H1 (cell line): ENCODE results near the gene INHBA. TPM values are rescaled to one million over a fixed set of nuclear protein-coding genes. Genes with fewer than 3 reads are reported as not detected.

Experiments
- CTCF ChIA-PET: fragments of 300-600 bp; sonication (Branson Sonifier 250); formaldehyde crosslinking; loops from one replicate; lab custom pipeline; 2021; ENCODE audit not compliant: partially characterized antibody; lab: Charles Lee
- POLR2A ChIA-PET: fragments of 300-600 bp; sonication (Branson Sonifier 250); formaldehyde crosslinking; loops from one replicate; lab custom pipeline; 2021; ENCODE audit warnings: inconsistent platforms; ENCODE audit not compliant: partially characterized antibody; lab: Charles Lee
- DNase-seq, 2 experiments: peaks; one replicate each; pipeline versions ENCODE4 v3.0.0 to v3.0.0-alpha.2; 2010 to 2022; ENCODE audit warnings: low spot score in 2 of 2, low read depth in 1 of 2, mixed read lengths in 1 of 2
- FAIRE-seq: peaks from 2 replicates; lab custom pipeline; 2011; peaks lifted over from hg19 to GRCh38; lab: Jason Lieb, UNC
- H2AFZ ChIP-seq: 2 replicates; pipeline ENCODE4 v1.8.1; 2012; ENCODE audit warnings: low read length, inconsistent platforms
- H2AK5ac ChIP-seq: 2 replicates; pipeline ENCODE4 v1.6.1; 2013; ENCODE audit warnings: low read depth, low read length
- H2BK120ac ChIP-seq: replicated peaks from 2 replicates; pipeline ENCODE3; 2013; ENCODE audit warnings: low read depth, low read length, inconsistent platforms
- H2BK12ac ChIP-seq: 2 replicates; pipeline ENCODE4 v1.6.1; 2013; ENCODE audit warnings: low read depth, low read length
- H2BK15ac ChIP-seq: 2 replicates; pipeline ENCODE4 v1.6.1; 2013; ENCODE audit warnings: low read length
- H2BK20ac ChIP-seq: 2 replicates; pipeline ENCODE4 v1.6.1; 2013; ENCODE audit warnings: low read length
- H2BK5ac ChIP-seq: 2 replicates; pipeline ENCODE4 v1.6.1; 2013; ENCODE audit warnings: low read depth, low read length
- H3K14ac ChIP-seq: 2 replicates; pipeline ENCODE4 v1.6.1; 2013; ENCODE audit warnings: inconsistent platforms; ENCODE audit not compliant: insufficient read length
- H3K18ac ChIP-seq: 2 replicates; pipeline ENCODE4 v1.6.1; 2013; ENCODE audit warnings: low read length; ENCODE audit errors: extremely low read depth
- H3K23ac ChIP-seq: 2 replicates; pipeline ENCODE4 v1.6.1; 2013; ENCODE audit warnings: inconsistent platforms; ENCODE audit not compliant: insufficient read length
- H3K23me2 ChIP-seq: 2 replicates; pipeline ENCODE4 v1.6.1; 2013; ENCODE audit warnings: low read depth, low read length
- H3K27ac ChIP-seq: 2 replicates; pipeline ENCODE4 v1.6.1; 2011; ENCODE audit warnings: low read depth, low read length, inconsistent platforms
- H3K27me3 ChIP-seq, 4 experiments: replicated peaks in 1 of 4; 1 replicate in 1 of 4; 2 replicates in 3 of 4; pipeline versions ENCODE4 v1.6.1 to v1.8.1; 2011 to 2013; ENCODE audit warnings: low read length in 3 of 4, mild to moderate bottlenecking in 3 of 4, inconsistent platforms in 2 of 4, mixed read lengths in 2 of 4, moderate library complexity in 1 of 4; ENCODE audit not compliant: control insufficient read depth in 3 of 4, insufficient read depth in 3 of 4; ENCODE audit errors: extremely low read depth in 1 of 4
- H3K36me3 ChIP-seq, 4 experiments: 2 replicates each; pipeline versions ENCODE4 v1.6.1 to v1.8.1; 2011 to 2013; ENCODE audit warnings: mild to moderate bottlenecking in 4 of 4, low read length in 3 of 4, moderate library complexity in 2 of 4, control low read depth in 1 of 4, inconsistent platforms in 1 of 4; ENCODE audit not compliant: insufficient read depth in 4 of 4, control insufficient read depth in 2 of 4
- H3K4ac ChIP-seq: replicated peaks from 2 replicates; pipeline ENCODE3; 2013; ENCODE audit warnings: low read length, low read depth, mixed read lengths, inconsistent platforms; ENCODE audit not compliant: insufficient read length
- H3K4me1 ChIP-seq, 4 experiments: replicated peaks in 1 of 4; 1 replicate in 1 of 4; 2 replicates in 3 of 4; pipeline versions ENCODE4 v1.6.1 to v1.8.1; 2011 to 2013; ENCODE audit warnings: low read length in 3 of 4, inconsistent platforms in 2 of 4, mixed read lengths in 1 of 4; ENCODE audit not compliant: insufficient read depth in 4 of 4, control insufficient read depth in 3 of 4
- H3K4me2 ChIP-seq, 2 experiments: 2 replicates each; pipeline versions ENCODE4 v1.6.1 to v1.8.1; 2011 to 2013; ENCODE audit warnings: low read depth in 2 of 2, low read length in 2 of 2, control low read depth in 1 of 2, inconsistent platforms in 1 of 2, mild to moderate bottlenecking in 1 of 2; ENCODE audit not compliant: insufficient read depth in 1 of 2
- H3K4me3 ChIP-seq, 4 experiments: fragments of 200-600, 300-600 bp in 1 of 4; sonication (generic), shearing (Covaris generic), sonication (Bioruptor Twin) in 1 of 4; 2 replicates each; pipeline versions ENCODE4 v1.5.1 to v1.8.1; 2011 to 2016; ENCODE audit warnings: low read length in 4 of 4, low read depth in 3 of 4, control low read depth in 2 of 4, inconsistent platforms in 2 of 4, mild to moderate bottlenecking in 2 of 4, mixed read lengths in 1 of 4, moderate library complexity in 1 of 4; ENCODE audit not compliant: insufficient read depth in 2 of 4; ENCODE audit errors: extremely low read depth in 1 of 4
- H3K56ac ChIP-seq: replicated peaks from 2 replicates; pipeline ENCODE3; 2013; ENCODE audit warnings: low read depth, mild to moderate bottlenecking, mixed read lengths, low read length, inconsistent platforms; ENCODE audit not compliant: insufficient read length
- H3K79me1 ChIP-seq: 2 replicates; pipeline ENCODE4 v1.6.1; 2013; ENCODE audit warnings: low read depth, low read length, control low read depth
- H3K79me2 ChIP-seq, 2 experiments: 2 replicates each; pipeline versions ENCODE4 v1.6.1 to v1.8.1; 2012 to 2013; ENCODE audit warnings: low read length in 2 of 2, mild to moderate bottlenecking in 2 of 2, inconsistent platforms in 1 of 2; ENCODE audit not compliant: insufficient read depth in 2 of 2, control insufficient read depth in 1 of 2
- H3K9ac ChIP-seq, 4 experiments: replicated peaks in 1 of 4; 1 replicate in 1 of 4; 2 replicates in 3 of 4; pipeline versions ENCODE4 v1.6.1 to v1.8.1; 2011 to 2013; ENCODE audit warnings: low read depth in 3 of 4, low read length in 3 of 4, control low read depth in 2 of 4, mild to moderate bottlenecking in 2 of 4, moderate library complexity in 2 of 4, inconsistent platforms in 1 of 4; ENCODE audit errors: extremely low read depth in 1 of 4
- H3K9me3 ChIP-seq, 2 experiments: 2 replicates each; pipeline versions ENCODE4 v1.6.1 to v1.8.1; 2012 to 2013; ENCODE audit warnings: mild to moderate bottlenecking in 2 of 2, moderate library complexity in 2 of 2, control low read depth in 1 of 2, inconsistent platforms in 1 of 2, low read depth in 1 of 2, low read length in 1 of 2, mixed read lengths in 1 of 2; ENCODE audit not compliant: insufficient read depth in 2 of 2
- H4K20me1 ChIP-seq, 2 experiments: replicated peaks in 1 of 2; 2 replicates each; pipeline versions ENCODE3 to v1.8.1; 2011 to 2013; ENCODE audit warnings: inconsistent platforms in 2 of 2, low read length in 2 of 2, mild to moderate bottlenecking in 1 of 2; ENCODE audit not compliant: insufficient read depth in 2 of 2, control insufficient read depth in 1 of 2
- H4K5ac ChIP-seq: 2 replicates; pipeline ENCODE4 v1.6.1; 2013; ENCODE audit warnings: low read length, low read depth, mixed read lengths, inconsistent platforms; ENCODE audit not compliant: insufficient read length
- H4K8ac ChIP-seq: 2 replicates; pipeline ENCODE4 v1.8.0; 2013; ENCODE audit warnings: mild to moderate bottlenecking, moderate library complexity, low read length, inconsistent platforms; ENCODE audit not compliant: insufficient read depth; ENCODE audit errors: extremely low read depth
- H4K91ac ChIP-seq: replicated peaks from 2 replicates; pipeline ENCODE3; 2013; ENCODE audit warnings: low read length, mixed read lengths, inconsistent platforms; ENCODE audit not compliant: insufficient read length
- FOSL1 ChIP-seq: IDR thresholded peaks from 2 replicates; pipeline ENCODE4 v1.6.1; 2011; ENCODE audit warnings: mild to moderate bottlenecking, low read depth, low read length, moderate library complexity; ENCODE audit not compliant: insufficient read depth
- SUZ12 ChIP-seq: fragments of 200-600 bp; sonication (generic); IDR thresholded peaks from 2 replicates; pipeline ENCODE4 v1.6.1; 2012; ENCODE audit warnings: mild to moderate bottlenecking, inconsistent platforms, low read length, moderate library complexity, mixed read lengths
- TCF12 ChIP-seq: IDR thresholded peaks from 2 replicates; pipeline ENCODE4 v1.6.1; 2011; ENCODE audit warnings: low read depth, mild to moderate bottlenecking, low read length
- WGBS, 2 experiments: shearing (Covaris generic) in 1 of 2; methylation state at CpG; one replicate each; pipeline versions ENCODE4 v1.1.6 to v1.1.7; 2013 to 2015; ENCODE audit warnings: low lambda C conversion rate in 2 of 2, mixed read lengths in 2 of 2, inconsistent platforms in 1 of 2, low coverage in 1 of 2, missing lambda C conversion rate in 1 of 2; ENCODE audit not compliant: insufficient replicate concordance in 2 of 2, insufficient coverage in 1 of 2, insufficient read length in 1 of 2; ENCODE audit errors: extremely low coverage in 1 of 2, missing lambda C conversion rate in 1 of 2; 5-methylcytosine and 5-hydroxymethylcytosine counted together
- polyA plus RNA-seq, 7 experiments: library from polyadenylated mRNA; depleted of rRNA in 3 of 7; stranded (reverse) in 5 of 7; unstranded in 2 of 7; fragments of >200 nt in 5 of 7; fragments of 200-250 nt in 2 of 7; gene quantifications; 1 replicate in 5 of 7; 2 replicates in 1 of 7; 4 replicates in 1 of 7; pipeline versions ENCODE4 v1.2.1 to v1.2.3, GENCODE V29; 2011 to 2013; ENCODE audit warnings: missing spikeins in 2 of 7, mixed read lengths in 2 of 7
- total RNA-seq: library from RNA; stranded (reverse); fragmentation: NEBNext Ultra II Directional; extraction: Animal tissue kit (Norgen Biotek cat#: 25700); gene quantifications from 2 replicates; pipeline ENCODE4 v1.2.1, GENCODE V29; 2021

The INHBA gene
- total and polyA plus RNA-seq, 2 of the 8 experiments (the other 6 are each of a cell fraction or from before 2014, with no cell fraction given), result 1.1 to 2.7 TPM

GRCh38 chr7:41692251-41692650 is 10.6 kb downstream of the INHBA start:
- CTCF ChIA-PET, result interaction anchor here (0.7 to 5.2 kb wide), 11 partner anchors 13 to 437 kb away, joined by 3 to 44 read pairs (median 4); partner anchors contain the start of gene INHBA
- Histone ChIP-seq H2BK20ac (no peak overlapping the region), H3K14ac (no peak overlapping the region), H3K79me2 (no peaks in the 10 kb centered on the region; a peak in 1 of 4 replicates), H3K4me1 (peaks cover 1 to 15% (median 7%) of the 10 kb centered on the region in 4 experiments; a peak in 5 of 7 replicates), H3K4ac (no peak overlapping the region), H4K8ac (no peak overlapping the region), H4K91ac (no peak overlapping the region), H3K23ac (no peak overlapping the region), H3K27ac (no peak overlapping the region), H3K23me2 (peaks cover 2% of the 10 kb centered on the region; the same call in 1 of the 2 replicates), H3K4me3 (no peak overlapping the region), H3K9ac (no peak overlapping the region), H3K36me3 (peaks cover 0 to 7% (median 0%) of the 10 kb centered on the region in 4 experiments; a peak in 1 of 8 replicates), H2BK120ac (no peak overlapping the region), H3K9me3 (no peaks in the 10 kb centered on the region), H3K18ac (no peak overlapping the region), H4K20me1 (no peaks in the 10 kb centered on the region), H2BK5ac (no peak overlapping the region), H3K27me3 (no peaks in the 10 kb centered on the region), H4K5ac (no peak overlapping the region), H2AK5ac (no peak overlapping the region), H3K79me1 (no peaks in the 10 kb centered on the region), H2BK15ac (no peak overlapping the region), H2BK12ac (peak overlapping the region; percentile 45; the same call in 1 of the 2 replicates), H2AFZ (no peak overlapping the region), H3K4me2 (no peak overlapping the region), H3K56ac (no peak overlapping the region)
- POLR2A ChIA-PET, result no interaction called here
- FAIRE-seq, result no peak
- 95% methylated on average over 7 of the region's 7 CpGs; no CpG with 5 or more reads in 1 of the 2 experiments for WGBS, 2 experiments
- no peak for DNase-seq
- TF ChIP-seq TCF12 (no peak), FOSL1 (no peak), SUZ12 (no peak)
